Sigmoid colon (tissue), 7 donors: ENCODE measurements around the gene ROMO1. TPM values are rescaled to one million over a fixed set of nuclear protein-coding genes. Genes with fewer than 3 reads are reported as not detected.

Experiments
- DNase-seq: peaks from one replicate; pipeline ENCODE4 v3.0.0-alpha.2; 2019
- H3K27ac ChIP-seq, 4 donors: fragments of 200-600 bp; sonication (generic); one replicate each; pipeline ENCODE4 v1.5.1; 2016 to 2019; ENCODE audit warnings: mild to moderate bottlenecking in 1 of 4
- H3K27me3 ChIP-seq, 3 donors: fragments of 200-600 bp; sonication (generic); one replicate each; pipeline ENCODE4 v1.5.1; 2019; ENCODE audit warnings: mild to moderate bottlenecking in 1 of 3
- H3K36me3 ChIP-seq, 4 donors: fragments of 200-600 bp; sonication (generic); one replicate each; pipeline ENCODE4 v1.5.1; 2016 to 2019
- H3K4me1 ChIP-seq, 4 donors: fragments of 200-600 bp; sonication (generic); one replicate each; pipeline ENCODE4 v1.5.1; 2017 to 2019
- H3K4me3 ChIP-seq, 4 donors: fragments of 200-600 bp; sonication (generic); one replicate each; pipeline ENCODE4 v1.5.1; 2017 to 2019; ENCODE audit warnings: mild to moderate bottlenecking in 2 of 4, moderate library complexity in 1 of 4
- H3K9me3 ChIP-seq, 4 donors: fragments of 200-600 bp in 3 of 4; sonication (generic) in 3 of 4; one replicate each; pipeline versions ENCODE4 v1.5.1 to v1.6.1; 2013 to 2019
- EP300 ChIP-seq, 4 donors: sonication (generic); formaldehyde crosslinking; IDR thresholded peaks; one replicate each; pipeline ENCODE4 v1.6.1; 2017; ENCODE audit warnings: antibody characterized with exemption in 4 of 4
- POLR2A ChIP-seq, 2 donors: fragments of 450-650 bp; IDR thresholded peaks; one replicate each; pipeline ENCODE4 v1.6.1; 2016; ENCODE audit warnings: antibody characterized with exemption in 2 of 2, mild to moderate bottlenecking in 2 of 2, moderate library complexity in 2 of 2
- POLR2AphosphoS5 ChIP-seq, 4 donors: sonication (generic); formaldehyde crosslinking; IDR thresholded peaks; one replicate each; pipeline ENCODE4 v1.6.1; 2017; ENCODE audit warnings: antibody characterized with exemption in 4 of 4
- WGBS, 2 donors: extraction: QIAGEN DNeasy Blood & Tissue Kit; methylation state at CpG; one replicate each; pipeline ENCODE4 v1.1.7; 2013; 5-methylcytosine and 5-hydroxymethylcytosine counted together
- intact Hi-C: fragments of 100-400 bp; cut with DNase I; formaldehyde crosslinking; loops from one replicate; pipeline ENCODE4 v1.15.1; 2023
- polyA plus RNA-seq, 3 donors: library from polyadenylated mRNA; stranded (reverse); fragments of 200-250 nt; gene quantifications; one replicate each; pipeline ENCODE4 v1.2.3, GENCODE V29; 2013
- total RNA-seq, 4 donors: library from RNA; depleted of rRNA; stranded (reverse); fragments of >200 nt; gene quantifications; one replicate each; pipeline ENCODE4 v1.1.0, GENCODE V29; 2016
- TF ChIP-seq, protein P1 (sequence below), 4 experiments: fragments of 450-650 bp in 3 of 4; fragments of 200-600 bp in 1 of 4; IDR thresholded peaks; one replicate each; pipeline ENCODE4 v1.5.1; 2016 to 2019; ENCODE audit warnings: antibody characterized with exemption in 4 of 4, mild to moderate bottlenecking in 3 of 4, moderate library complexity in 2 of 4
- donor health status: healthy with polysubstance abuse.
- donor health status: Bipolar disorder and iron deficiency.
- donor health status: healthy.

Gene ROMO1
- total and polyA plus RNA-seq, 7 donors = 206 to 621 (median 486) TPM

DNA sequence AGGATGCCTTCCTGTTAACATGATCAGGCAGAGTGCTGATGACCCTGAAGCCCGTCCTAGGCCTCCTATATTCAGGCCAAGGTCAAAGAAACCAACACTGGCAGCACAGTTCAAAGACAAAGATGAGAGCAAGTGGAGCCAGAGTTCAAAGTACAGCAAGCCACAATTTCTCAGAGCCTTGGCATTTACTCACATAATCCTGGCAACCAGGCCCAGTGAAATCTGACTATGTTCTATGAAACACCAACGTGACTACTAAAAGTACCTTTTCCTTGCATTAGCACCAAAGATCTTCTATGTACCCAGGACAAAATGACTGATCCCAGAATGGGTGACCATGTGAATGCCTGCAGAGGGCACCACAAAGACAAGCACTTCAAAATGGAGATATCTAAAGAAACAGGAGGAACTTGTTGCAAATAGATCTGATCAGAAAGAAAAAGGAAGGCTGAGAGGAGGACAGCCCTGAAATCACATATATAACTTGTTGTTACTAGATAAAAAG, 3.9 kb upstream of the ROMO1 start:
- Histone ChIP-seq H3K4me3 (no peak overlapping the region), H3K27ac (no peak overlapping the region), H3K9me3 (no peaks in the 10 kb centered on the region), H3K4me1 (peaks cover 0 to 25% (median 20%) of the 10 kb centered on the region in 4 donors), H3K36me3 (peaks cover 7 to 53% (median 12%) of the 10 kb centered on the region in 4 donors), H3K27me3 (no peaks in the 10 kb centered on the region)
- intact Hi-C loops = loop anchor here (5.0 to 10.0 kb wide), 3 partner anchors 78 to 230 kb away; partner anchors contain the start of genes ERGIC3 and SPAG4
- 80 to 88% methylated on average over 2 of the region's 2 CpGs for WGBS, 2 donors
- no peak for DNase-seq
- TF ChIP-seq EP300 (IDR thresholded peaks at IDR 0.05) (no peak), POLR2AphosphoS5 (IDR thresholded peaks at IDR 0.05) (no peak), POLR2A (IDR thresholded peaks at IDR 0.05) (no peak)
- TF ChIP-seq, protein P1, sequence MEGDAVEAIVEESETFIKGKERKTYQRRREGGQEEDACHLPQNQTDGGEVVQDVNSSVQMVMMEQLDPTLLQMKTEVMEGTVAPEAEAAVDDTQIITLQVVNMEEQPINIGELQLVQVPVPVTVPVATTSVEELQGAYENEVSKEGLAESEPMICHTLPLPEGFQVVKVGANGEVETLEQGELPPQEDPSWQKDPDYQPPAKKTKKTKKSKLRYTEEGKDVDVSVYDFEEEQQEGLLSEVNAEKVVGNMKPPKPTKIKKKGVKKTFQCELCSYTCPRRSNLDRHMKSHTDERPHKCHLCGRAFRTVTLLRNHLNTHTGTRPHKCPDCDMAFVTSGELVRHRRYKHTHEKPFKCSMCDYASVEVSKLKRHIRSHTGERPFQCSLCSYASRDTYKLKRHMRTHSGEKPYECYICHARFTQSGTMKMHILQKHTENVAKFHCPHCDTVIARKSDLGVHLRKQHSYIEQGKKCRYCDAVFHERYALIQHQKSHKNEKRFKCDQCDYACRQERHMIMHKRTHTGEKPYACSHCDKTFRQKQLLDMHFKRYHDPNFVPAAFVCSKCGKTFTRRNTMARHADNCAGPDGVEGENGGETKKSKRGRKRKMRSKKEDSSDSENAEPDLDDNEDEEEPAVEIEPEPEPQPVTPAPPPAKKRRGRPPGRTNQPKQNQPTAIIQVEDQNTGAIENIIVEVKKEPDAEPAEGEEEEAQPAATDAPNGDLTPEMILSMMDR (IDR thresholded peaks at IDR 0.05) = no peak

DNA sequence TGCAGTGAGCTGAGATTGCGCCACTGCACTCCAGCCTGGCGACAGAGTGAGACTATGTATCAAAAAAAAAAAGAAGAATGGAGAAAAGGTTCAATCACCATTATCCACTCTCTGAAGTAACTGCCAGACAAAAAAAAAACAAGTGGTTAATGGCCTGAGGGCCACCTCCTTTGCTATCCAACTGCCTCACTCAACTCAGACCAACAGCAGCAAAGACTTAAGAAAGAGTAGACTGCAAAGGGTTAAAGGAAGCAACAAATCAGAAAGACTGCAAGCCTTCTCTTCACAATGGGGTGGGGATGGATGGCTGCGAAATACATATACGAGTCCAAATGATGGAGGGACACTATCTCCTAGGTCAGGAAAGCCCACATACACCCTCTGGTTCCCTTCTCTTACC, 3.2 kb upstream of the ROMO1 start:
- H3K36me3 ChIP-seq = peaks cover 3 to 47% (median 10%) of the 10 kb centered on the region in 4 donors
- DNase-seq = peak; percentile 6
- H3K9me3 ChIP-seq = no peaks in the 10 kb centered on the region
- no peak overlapping the region for H3K4me3 ChIP-seq
- 93 to 95% methylated on average over 4 of the region's 4 CpGs for WGBS, 2 donors
- H3K27ac ChIP-seq = no peak overlapping the region
- H3K4me1 ChIP-seq = peaks cover 0 to 28% (median 24%) of the 10 kb centered on the region in 4 donors
- H3K27me3 ChIP-seq = no peaks in the 10 kb centered on the region
- intact Hi-C loops = loop anchor here (5.0 to 10.0 kb wide), 3 partner anchors 79 to 231 kb away; partner anchors contain the start of genes ERGIC3 and SPAG4
- TF ChIP-seq EP300 (IDR thresholded peaks at IDR 0.05) (no peak), POLR2AphosphoS5 (IDR thresholded peaks at IDR 0.05) (no peak), POLR2A (IDR thresholded peaks at IDR 0.05) (no peak)
- TF ChIP-seq, protein P1 (IDR thresholded peaks at IDR 0.05) = no peak

DNA sequence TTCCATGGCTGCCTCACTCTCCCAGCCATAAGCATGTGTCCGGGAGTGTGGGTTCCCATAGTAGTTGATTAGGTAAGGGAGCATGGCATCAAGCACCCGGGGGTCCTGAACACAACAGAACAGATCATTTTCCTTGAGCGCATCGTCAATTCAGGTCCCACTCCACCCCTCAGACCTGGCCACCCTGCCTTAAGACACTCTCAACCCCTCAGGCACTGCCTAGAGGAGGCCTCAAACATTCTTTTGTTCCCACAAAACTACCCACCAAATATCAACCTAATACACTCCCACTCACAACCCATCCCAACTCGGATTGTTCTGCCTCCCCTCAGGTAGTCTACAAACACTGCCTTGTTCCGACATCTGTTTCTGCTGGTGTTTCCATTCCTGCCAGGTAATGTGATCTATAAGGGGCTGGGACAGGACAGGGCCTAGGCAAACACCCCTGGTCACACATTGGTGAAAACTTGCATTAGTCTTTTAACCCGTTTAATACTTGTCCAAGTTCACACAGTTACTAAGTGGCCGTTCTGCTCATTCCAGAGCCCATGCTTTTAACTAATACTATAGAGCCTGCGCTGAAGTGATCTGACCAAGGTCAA, 1.4 kb upstream of the ROMO1 start:
- intact Hi-C loops = loop anchor here (2.0 to 10.0 kb wide), 4 partner anchors 80 to 233 kb away; partner anchors contain the start of genes ERGIC3 and SPAG4
- TF ChIP-seq EP300 (IDR thresholded peaks at IDR 0.05) = no peak
- TF ChIP-seq, protein P1 (IDR thresholded peaks at IDR 0.05) = no peak
- no peak for TF ChIP-seq POLR2AphosphoS5 (IDR thresholded peaks at IDR 0.05)
- TF ChIP-seq POLR2A (IDR thresholded peaks at IDR 0.05) = no peak
- Histone ChIP-seq H3K27me3 (no peaks in the 10 kb centered on the region), H3K4me1 (peaks cover 0 to 28% (median 24%) of the 10 kb centered on the region in 4 donors), H3K36me3 (peaks cover 6 to 51% (median 10%) of the 10 kb centered on the region in 4 donors), H3K4me3 (peak overlapping the region in 3 of 4 donors; percentile 78 to 93 (median 92)), H3K9me3 (no peaks in the 10 kb centered on the region), H3K27ac (peak overlapping the region in 2 of 4 donors; percentile 90)
- peak; percentile 35 for DNase-seq
- 81 to 85% methylated on average over 9 of the region's 9 CpGs for WGBS, 2 donors

DNA sequence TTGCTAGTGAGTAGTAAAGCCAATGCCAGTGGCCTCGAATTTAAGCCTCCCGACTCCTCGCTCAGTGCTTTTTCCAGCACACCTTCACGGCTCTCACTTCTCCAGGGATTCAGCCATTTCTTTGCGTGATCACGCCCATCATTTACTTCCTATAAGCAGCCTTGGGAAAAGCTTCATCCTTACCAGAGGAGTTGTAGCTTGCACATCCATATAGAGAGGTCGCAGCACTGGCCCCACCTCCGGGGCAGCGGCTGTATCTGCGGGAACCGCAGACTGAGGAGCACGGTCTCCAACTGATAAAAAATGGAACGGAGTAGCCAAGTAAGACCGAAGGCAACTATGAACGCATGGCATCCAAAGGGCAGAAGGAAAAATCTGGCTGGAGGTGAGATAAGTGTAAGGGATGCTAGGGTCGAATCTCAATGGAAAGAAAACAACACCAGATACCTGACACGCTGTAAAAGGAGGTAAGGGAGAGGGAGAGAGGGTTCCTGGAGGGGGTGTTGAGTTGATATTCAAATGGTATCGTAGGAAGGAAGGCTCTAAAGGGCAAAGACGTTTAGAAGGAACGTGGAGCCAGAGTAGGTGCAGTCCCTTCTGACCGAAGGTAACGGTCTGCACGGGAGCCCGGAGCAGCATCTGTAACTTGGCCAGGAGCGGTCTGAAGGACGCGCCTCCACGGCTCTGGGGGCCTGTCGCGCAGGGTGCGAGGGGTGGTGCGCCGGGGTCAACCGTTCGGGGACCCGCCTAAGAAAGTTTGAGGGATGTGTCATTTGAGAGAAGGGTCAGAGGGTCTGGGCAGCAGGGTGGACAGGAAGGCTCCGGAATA, 693 bp upstream of the ROMO1 start:
- Histone ChIP-seq H3K9me3 (no peaks in the 10 kb centered on the region), H3K27me3 (no peaks in the 10 kb centered on the region), H3K27ac (peak overlapping the region; percentile 87 to 92 (median 90)), H3K36me3 (peaks cover 12 to 53% (median 12%) of the 10 kb centered on the region in 4 donors), H3K4me1 (peaks cover 0 to 28% (median 24%) of the 10 kb centered on the region in 4 donors), H3K4me3 (peak overlapping the region; percentile 78 to 93 (median 90))
- 6 to 8% methylated on average over 37 of the region's 37 CpGs for WGBS, 2 donors
- intact Hi-C loops = loop anchor here (2.0 to 10.0 kb wide), 4 partner anchors 81 to 234 kb away; partner anchors contain the start of genes ERGIC3 and SPAG4
- TF ChIP-seq, protein P1 (IDR thresholded peaks at IDR 0.05) = no peak
- TF ChIP-seq EP300 (IDR thresholded peaks at IDR 0.05) = peak in 1 of 4 donors; percentile 2
- no peak for TF ChIP-seq POLR2A (IDR thresholded peaks at IDR 0.05)
- DNase-seq = peak; percentile 53
